Mucosa of gallbladder (tissue), 1 donor: Measurements from ENCODE around the gene SYNJ2. TPM values are rescaled to one million over a fixed set of nuclear protein-coding genes. Genes with fewer than 3 reads are reported as not detected.
A peak's percentile ranks its signal among the peaks of the same experiment; 100 is the strongest.

Experiments used
- DNase-seq: peaks from one replicate; pipeline ENCODE4 v3.0.0-alpha.2; 2020; ENCODE audit warnings: low spot score
- total RNA-seq: library from RNA; stranded (reverse); gene quantifications from one replicate; pipeline ENCODE4 v1.2.1, GENCODE V29; 2021
- donor health status: DM: no; HTN: no; CAD: no.

Gene SYNJ2
- total RNA-seq, 1 donor from 2014 or later = 26.8 TPM

DNA sequence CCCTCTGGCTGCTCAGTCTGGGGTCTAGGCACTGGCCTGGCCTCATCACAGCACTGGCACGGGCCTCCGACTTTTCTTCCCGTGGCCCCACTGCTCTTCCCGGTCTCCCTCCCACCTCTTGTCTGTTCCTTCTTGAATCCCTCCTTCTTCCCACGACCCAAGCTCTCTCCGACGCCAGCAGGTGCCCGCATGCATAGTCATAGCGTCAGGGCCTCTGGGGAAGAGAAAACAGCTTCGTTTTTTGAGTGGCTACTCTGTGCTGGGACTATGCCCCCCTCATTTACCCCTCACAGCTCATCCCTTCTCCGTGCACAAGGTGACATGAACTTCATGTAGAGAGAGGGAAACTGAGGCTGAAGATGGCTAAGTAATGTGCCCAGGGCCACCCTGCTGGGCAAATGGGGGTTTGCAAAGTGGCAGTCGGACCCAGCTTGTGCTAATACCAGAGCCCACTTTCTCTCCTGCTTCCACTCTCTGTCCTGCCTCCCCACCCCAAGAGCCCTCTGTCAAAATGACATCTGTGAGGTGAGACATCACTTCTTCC is 59.2 kb downstream of the SYNJ2 start:
- no peak for DNase-seq

DNA sequence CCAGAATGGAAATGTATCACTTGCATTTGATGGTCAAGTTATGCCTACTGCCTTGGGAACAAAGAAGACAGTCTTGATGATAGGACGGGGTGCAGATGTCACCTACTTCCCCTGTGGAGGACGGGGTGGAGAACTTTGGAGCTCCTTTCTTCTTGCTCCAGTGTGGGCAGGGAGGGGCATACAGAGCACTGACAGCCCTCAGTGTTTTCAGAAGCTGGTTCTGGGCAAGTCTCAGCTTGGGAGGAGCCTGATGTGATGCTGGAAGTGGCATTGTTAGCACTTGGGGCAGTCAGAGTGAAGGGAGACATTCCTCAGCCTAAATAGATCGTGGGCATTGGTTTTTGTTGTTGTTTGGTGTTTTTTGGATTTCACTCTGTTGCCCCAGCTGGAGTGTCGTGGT is 59.7 kb downstream of the SYNJ2 start:
- no peak for DNase-seq

DNA sequence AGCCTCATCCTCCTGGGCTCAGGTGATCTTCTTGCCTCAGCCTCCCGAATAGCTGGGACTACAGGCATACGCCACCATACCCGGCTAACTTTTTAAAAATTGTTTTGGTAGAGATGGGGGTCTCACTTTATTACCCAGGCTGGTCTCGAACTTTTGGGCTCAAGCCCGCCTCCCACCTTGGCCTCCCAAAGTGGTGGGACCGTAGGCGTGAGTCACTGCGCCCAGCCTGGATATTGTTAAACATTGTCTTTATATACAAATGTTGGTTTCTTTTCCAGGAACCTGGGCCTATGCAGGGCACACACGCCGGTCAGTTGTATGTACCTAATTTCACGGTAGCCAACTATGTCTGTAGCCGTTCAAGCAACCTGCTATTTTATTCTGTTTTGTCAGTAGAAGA is 60.1 kb downstream of the SYNJ2 start:
- no peak for DNase-seq

DNA sequence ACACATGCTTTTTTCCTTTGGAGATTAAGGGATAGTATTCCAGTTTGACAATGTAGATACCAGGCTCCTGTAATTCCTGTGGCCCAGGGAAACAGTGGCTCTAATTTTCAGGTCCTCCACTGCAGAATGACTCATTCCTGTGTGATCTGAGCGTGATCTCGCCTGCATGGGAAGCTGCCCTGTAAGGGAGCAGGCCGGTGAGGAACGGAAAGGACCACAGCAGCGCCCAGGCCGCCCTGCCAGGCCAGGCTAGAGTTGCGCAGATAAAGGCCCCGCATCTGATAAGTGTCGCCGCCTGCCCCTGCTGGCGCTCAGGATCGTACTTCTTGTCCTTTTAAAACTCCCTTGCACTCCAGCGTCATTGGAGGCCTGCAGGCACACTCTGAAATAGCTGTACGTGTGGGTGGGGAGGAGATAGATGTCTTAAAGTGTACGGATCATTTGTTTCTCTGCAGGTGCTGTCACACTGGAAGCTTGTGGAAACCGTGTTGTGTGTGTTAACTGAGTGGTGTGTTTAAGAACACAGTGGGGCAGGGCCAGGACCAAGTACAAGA is 60.7 kb downstream of the SYNJ2 start:
- DNase-seq = peak; percentile 71

DNA sequence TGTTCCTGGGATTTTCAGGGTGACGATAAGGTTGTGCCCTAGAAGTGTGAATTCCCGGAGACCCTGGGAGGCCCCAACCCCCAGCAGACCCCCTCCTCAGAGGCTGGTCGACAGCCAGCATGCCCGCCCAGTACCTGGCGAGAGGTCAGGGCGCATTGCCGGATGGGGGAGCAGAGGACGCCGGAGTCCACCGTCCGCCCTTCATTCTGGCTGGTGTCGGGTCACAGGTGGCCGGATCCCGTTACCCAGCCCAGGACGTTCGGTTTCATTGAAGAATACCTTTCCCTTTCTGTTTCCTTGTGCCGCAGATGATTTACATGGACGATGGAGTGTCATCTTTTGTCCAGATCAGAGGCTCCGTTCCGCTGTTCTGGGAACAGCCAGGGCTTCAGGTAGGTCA is 61.3 kb downstream of the SYNJ2 start:
- no peak for DNase-seq

DNA sequence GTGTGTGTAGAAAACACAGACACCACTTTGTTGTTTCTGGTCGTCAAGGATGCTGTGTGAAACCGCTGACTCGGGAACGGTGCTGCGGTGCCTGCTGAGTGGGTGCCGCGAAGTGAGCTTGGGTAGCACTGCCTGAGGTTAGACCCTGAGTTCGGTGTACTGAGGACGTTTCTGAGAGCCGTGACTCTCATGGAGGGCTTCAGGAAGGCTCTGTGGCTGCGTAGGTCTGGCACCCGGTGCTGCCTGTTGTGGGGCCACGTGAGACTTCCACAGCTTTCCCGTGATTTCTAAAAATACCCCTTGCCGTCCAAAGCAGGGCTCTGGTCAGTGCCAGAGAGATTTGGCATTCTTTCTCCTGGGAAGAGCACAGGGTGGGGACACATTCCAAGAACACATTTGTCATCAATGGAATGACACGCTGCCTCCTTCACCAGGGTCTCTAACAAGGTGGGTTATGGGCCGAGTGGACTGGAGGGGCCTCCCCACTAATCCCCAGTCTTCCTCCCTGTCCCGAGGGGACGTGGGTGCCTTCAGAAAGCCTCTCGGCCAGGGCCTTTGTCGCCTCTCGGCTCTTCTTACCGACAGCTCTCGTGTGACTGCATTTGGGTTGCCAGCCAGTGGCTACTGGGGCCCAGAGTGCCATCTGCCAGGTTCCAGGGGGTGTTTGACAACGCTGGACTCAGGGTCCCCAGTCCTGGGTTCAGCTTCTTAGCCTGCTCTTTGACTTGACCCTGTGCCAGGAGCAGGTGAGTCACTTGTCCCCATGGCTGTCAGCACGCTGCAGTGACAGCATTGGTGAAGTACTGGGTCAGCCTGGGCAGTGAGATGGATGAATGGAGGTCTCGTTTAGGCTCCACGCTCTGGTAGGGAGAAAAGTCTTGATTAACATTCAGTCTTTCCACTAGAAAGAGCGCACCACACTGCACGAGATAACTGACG is 62.2 kb downstream of the SYNJ2 start:
- no peak for DNase-seq

DNA sequence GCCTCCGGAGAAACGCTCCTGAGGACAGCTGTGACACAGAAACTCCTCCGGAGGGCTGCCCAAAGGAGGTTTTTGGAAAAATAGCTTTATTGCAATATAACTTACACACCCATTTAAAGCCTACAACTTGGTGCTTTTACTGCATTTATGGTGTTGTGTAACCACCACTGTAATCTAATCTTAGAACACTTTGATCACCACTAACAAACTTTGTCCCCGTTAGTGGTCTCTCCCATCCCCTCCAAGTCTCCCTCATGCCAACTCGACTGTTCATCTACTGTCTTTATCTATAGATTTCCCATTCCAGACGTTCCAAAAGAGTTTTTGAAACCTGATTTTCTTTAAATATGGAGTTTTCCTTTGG is 62.8 kb downstream of the SYNJ2 start:
- no peak for DNase-seq

DNA sequence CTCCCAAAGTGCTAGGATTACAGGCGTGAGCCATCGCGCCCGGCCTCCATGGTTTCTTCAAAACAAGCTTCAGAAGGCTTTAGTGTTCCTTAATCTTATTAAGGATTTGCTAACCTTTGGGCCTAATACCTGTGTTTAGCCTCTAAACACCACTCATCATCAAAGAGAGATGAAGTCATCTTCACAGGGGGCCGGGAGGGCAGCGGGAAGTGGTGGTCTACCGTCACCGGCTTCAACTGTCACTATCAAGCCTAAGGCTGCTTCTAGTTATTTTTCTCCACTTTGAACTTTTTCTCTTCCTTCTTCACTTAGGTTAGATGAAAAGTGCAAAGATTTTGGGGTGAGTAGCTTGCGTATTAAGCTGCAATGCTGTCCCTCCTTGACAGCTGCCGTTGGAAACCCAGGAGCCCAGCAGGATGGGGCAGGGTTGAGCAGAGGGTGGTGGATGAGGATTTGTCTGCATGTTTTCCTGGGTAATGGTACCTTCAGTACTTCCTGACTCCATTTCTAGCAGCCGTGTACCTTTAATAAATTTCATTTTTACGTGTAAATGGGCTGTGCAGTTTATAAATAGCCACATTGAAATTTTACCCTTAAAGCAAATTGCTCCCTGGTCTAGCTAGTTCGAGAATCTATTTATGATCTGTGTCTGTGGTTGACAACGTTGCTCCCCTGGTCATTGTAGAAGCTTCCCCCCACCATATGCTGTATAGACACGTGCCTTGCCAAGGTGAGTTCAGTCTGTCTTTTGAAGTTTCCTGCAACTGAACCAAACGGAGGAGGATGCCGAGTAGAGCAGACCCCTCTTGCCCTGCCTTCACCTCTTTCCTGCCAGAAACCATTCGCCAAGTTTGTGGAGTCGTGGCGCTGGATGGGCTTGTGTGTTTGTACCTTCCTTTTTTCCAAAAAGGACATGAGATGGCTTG is 64.8 kb downstream of the SYNJ2 start:
- DNase-seq = no peak

DNA sequence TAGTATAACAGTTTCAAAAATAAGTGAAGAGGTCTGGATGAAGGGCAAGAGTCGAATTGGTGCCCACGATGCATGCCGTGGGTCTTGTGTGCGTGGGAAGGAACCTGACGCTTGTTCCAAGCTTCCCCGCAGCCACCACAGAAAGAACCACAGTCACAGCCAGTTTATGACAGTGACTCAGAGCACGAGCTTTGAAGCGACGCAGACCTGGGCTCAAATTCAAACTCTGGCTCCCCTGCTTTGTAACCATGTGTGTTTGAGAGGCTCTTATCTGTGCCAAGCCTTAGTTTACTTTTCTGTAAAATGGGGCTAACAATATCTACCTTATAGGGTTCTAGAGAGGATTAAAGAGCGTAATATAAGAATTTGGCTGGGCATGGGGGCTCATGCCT is 65.5 kb downstream of the SYNJ2 start:
- DNase-seq = no peak

DNA sequence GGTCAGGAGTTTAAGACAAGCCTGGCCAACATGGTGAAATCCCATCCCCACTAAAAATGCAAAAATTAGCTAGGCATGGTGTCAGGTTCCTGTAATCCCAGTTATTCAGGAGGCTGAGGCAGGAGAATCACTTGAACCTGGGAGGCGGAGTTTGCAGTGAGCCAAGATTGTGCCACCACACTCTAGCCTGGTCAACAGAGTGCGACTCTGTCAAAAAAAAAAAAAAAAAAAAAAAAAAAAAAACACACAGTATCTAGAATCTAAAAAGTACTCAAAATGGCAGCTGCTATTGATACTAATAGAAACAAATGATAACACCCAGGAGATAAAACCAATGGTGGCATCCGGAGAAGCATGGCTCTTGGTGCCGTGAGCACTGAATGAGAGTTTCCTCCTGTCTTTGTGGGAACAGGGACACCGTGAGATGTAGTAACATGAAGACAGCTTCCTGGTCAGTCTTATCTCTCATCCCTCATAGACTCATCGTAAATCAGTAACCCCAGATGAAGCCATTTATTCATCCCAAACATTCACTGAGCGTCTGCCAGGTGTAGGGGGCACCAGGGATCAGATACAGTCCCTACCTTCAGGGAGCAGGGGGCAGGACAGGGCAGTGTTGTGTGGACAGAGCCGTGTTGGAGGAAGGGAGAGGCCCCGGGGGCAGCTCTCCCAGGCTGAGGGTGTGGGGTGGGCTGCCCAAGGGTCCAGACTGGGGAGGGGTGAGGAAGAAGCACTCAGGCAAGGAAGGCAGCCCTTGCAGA is 66.1 kb downstream of the SYNJ2 start:
- DNase-seq = no peak

DNA sequence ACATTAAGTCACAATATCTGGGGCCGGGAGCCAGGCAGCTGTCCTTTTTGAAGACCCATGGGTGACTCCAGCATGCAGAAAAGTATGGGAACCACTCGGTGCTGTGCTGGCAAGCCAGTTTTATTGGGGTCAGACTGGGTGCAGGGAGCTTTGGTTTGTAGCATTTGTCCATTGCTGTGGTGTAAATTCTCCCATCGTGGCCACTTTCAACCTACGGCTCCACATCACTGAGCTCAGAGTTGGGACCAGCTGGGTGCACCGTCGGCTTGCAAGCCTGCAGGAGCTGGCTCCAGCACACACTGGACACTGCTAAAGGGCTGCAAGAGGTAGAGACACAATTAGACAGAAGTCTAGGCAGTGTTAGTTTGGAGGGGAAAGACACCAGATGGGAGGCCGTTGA is 66.9 kb downstream of the SYNJ2 start:
- no peak for DNase-seq

DNA sequence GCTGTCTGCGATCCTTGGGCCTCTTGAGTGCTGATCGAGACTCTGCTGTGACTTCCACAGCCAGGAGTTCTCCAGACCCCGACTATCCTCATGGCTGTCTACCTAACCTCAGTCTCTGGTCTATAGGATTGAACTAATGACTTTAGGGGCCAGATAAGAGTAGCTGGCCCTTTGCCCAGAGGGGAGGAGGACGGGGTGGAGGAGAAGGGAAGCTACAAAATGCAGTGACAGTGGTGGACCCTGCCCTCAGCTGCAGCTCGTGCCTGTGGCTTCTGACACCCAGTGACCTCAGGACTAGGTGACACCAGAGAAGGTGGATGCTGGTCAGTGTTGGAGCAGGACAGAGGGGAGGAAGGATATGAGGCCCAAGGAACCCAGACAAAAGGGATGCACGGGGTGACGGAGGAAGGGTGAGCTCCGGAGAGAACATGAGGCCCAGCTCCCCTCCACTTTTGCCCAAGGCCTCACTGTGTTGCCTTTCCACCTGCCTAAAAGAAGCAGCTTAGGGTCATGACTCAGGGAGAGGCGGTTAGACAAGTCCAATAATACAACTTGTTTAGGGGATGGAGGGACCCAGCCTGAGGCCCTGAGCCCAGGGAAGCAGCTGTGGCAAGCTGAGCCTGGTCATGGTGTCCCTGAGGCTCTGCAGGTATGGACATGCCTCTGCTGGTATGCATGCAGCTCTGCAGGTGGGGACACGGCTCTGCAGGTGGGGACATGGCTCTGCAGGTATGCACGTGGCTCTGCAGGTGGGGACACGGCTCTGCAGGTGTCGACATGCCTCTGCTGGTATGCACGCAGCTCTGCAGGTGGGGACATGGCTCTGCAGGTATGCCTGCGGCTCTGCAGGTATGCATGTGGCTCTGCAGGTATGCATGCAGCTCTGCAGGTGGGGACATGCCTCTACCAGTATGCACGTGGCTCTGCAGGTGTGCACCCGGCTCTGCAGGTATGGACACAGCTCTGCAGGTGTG is 67.7 kb downstream of the SYNJ2 start:
- no peak for DNase-seq

DNA sequence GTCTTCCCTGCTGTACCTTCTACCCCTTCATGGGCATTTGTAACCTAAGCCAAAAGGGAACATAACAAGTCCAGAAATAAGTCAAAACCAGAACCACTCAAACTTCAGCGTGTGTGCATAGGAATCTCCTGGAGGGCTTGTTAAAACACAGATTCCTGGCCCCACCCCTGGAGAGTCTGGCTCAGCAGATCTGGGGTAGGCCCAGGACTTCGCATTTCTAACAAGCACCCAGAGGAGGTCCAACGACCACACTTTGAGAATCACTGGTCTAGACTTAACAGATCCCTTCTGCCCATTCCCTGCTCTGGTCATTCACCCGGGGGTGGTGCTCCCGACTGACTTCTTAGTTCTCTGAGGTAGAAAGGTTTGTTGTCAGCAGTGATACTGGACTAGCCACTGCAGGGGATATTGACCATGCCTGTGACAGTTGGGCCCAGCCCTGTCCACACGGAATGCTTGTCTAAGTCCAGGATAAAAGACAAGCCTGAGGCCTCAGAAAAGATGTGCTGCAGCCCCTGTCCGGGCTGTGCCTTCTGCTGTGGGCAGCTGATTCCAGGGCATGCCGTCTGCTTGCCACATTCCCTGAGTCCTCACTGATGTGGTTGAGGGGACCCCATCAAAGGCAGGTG is 68.6 kb downstream of the SYNJ2 start:
- DNase-seq = no peak

DNA sequence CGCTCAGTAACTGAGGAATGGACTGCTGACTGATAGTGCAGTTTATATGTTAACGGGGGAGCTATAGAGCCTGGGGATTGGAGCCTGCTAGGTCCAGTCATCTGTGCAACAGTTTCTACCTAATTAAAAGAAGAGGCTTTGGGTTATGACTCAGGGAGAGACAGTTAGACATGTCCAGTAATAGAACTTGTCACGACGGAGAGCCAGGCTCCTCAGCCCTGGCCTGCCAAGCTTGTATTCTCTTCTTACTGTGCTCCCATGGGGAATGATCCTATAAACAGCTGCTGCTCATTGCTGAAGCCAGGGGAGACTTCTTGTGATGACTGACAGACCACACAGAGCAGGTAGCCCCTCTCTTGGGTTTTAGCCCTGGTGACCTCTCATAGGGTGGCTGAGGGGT is 69.3 kb downstream of the SYNJ2 start:
- DNase-seq = no peak

DNA sequence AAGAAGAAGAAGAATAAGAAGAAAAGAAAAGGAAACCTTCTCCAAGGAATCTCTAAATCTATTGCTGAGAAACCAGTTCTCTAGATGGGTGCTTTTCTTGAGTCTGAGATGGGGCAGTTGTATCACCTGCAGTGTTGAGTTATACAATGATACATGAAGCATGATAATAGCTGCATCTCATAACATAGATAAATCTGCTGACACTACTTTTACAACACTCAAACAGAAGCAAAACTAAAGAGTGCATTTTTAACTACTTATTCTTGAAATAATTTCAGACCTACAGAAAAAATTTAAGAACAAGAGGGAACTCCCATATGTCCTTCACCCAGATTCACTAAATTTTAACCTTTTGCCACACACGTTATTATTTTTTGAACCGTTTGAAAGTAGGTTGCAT is 70.3 kb downstream of the SYNJ2 start:
- DNase-seq = no peak

DNA sequence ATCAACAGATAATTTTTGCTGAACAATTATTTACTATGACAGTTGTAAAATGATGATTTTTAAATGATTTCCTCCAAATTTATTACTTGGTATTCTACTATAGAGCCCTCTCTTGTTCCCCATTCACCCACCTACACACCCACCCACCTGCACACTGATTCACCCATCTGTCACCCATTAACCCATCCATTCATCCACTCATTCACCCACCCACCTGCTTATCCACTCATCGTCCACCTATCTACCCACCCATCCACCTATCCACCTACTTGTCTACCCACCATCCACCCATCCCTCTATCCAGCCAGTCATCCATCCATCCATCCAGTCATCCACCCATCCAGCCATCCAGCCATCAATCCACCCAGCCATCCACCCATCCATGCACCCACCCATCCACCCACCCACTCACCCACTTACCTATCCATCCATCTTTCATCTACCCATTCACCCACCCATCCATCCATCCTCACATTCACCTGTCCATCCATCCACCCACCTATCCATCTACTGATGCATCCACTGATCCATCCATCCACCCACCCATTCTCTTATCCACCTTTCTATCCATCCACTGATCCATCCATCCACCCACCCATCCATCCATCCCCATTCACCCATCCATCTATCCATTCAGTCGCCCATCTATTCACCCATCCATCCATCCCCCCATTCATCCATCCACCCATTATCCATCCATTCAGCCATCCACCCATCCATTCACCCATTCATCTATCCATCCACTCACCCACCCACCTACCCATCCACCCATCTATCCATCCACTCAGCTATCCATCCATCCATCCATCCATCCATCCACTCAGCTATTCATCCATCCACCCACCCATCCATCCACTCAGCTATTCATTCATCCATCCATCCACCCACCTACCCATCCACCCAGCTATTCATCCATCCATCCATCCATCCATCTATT is 72.0 kb downstream of the SYNJ2 start:
- no peak for DNase-seq

DNA sequence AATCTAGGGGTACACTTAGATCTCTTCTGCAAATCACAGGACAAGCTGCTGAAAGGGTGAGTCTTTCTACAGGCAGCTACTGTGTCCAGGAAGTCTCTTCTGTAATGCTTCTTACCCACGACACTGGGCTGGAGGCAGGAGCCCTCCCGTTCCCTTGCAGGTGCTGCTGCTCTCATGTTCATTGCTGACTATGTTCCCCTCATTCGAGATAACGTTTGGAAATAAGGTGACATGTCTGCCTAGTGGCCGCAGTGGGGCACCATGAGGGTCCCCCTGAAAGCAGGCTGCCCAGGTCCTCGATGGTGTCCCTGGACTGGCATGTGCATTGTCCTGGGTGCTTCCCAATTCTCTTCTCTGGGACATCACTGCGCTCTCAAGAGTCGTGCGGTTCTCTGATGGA is 74.7 kb downstream of the SYNJ2 start:
- no peak for DNase-seq

DNA sequence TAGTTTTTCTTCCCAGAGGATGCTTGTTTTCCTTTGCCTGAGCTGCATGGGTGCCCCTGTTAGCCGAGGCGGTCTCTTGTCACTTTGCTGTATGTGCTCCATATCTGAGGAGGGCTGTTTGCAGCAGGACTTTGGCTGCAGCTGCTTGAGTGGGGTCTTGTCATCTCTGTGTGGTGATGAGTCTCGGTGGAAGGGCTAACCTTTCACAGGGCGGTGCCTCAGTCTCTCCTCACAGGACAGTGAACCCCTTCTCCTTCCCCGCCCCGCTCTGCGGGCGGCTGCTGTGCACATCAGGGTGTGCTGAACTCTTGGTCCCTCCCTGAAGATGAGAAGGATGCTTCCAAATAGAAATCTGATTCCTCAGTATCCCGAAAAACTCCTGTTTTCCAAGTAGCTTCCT is 75.1 kb downstream of the SYNJ2 start:
- DNase-seq = no peak
